ENCODE data around the gene SLC38A5. TPM values are rescaled to one million over a fixed set of nuclear protein-coding genes. Genes with fewer than 3 reads are reported as not detected.

SLC38A5 gene
- total RNA-seq (2022; extraction: Qiagen RNA extraction): 0.09 to 0.20 TPM (median 0.16 TPM) in 5 replicates

GRCh38 chrX:48470110-48470832, at the start of gene SLC38A5:
TSS of gene SLC38A5 (minus strand) at chrX:48470260. CDS start at chrX:48467924, 2,336 bp downstream.

GRCh38 chrX:48508400-48509244, 38.6 kb upstream of the SLC38A5 start, which contains the start of gene PORCN:
TSS of gene PORCN (plus strand) at chrX:48508992. CDS start at chrX:48509821, 829 bp downstream.

GRCh38 chrX:48475774-48476577, 5.9 kb upstream of the SLC38A5 start, which contains the start of gene FTSJ1:
TSS of gene FTSJ1 (plus strand) at chrX:48476199. CDS start at chrX:48478048, 1,849 bp downstream.

GRCh38 chrX:48411860-48412259, 58.2 kb downstream of the SLC38A5 start, which contains the start of gene SSX4B:
TSS of gene SSX4B (minus strand) at chrX:48411960. CDS start at chrX:48411372, 588 bp downstream.

Other genes with a start within 250 kb of the SLC38A5 start
- 0.09 TPM in 1 of 5 replicates, not detected in the others for gene SSX1, start 214.9 kb downstream of the SLC38A5 start, total RNA-seq (2022; extraction: Qiagen RNA extraction)
- gene SSX3, start 113.6 kb downstream of the SLC38A5 start, total RNA-seq (2022; extraction: Qiagen RNA extraction): not detected in 5 replicates
- not detected in 5 replicates for gene SSX4, start 86.7 kb downstream of the SLC38A5 start, total RNA-seq (2022; extraction: Qiagen RNA extraction)
- not detected in 5 replicates for gene SSX4B, start 58.3 kb downstream of the SLC38A5 start, total RNA-seq (2022; extraction: Qiagen RNA extraction)
- gene FTSJ1, start 5.9 kb upstream of the SLC38A5 start, total RNA-seq (2022; extraction: Qiagen RNA extraction): 68.4 to 73.6 TPM (median 70.8 TPM) in 5 replicates
- 15.2 to 16.7 TPM (median 16.0 TPM) in 5 replicates for gene PORCN, start 38.7 kb upstream of the SLC38A5 start, total RNA-seq (2022; extraction: Qiagen RNA extraction)
- 127 to 154 TPM (median 148 TPM) in 5 replicates for gene EBP, start 51.5 kb upstream of the SLC38A5 start, total RNA-seq (2022; extraction: Qiagen RNA extraction)
- 11.2 to 14.4 TPM (median 13.6 TPM) in 5 replicates for gene TBC1D25, start 69.5 kb upstream of the SLC38A5 start, total RNA-seq (2022; extraction: Qiagen RNA extraction)
- 337 to 558 TPM (median 385 TPM) in 5 replicates for gene RBM3, start 104.2 kb upstream of the SLC38A5 start, total RNA-seq (2022; extraction: Qiagen RNA extraction)
- gene WDR13, start 127.2 kb upstream of the SLC38A5 start, total RNA-seq (2022; extraction: Qiagen RNA extraction): 65.1 to 92.6 TPM (median 88.6 TPM) in 5 replicates
- gene WAS, start 213.5 kb upstream of the SLC38A5 start, total RNA-seq (2022; extraction: Qiagen RNA extraction): 0.22 to 0.52 TPM (median 0.32 TPM) in 5 replicates
- 21.8 to 24.6 TPM (median 23.0 TPM) in 5 replicates for gene SUV39H1, start 226.5 kb upstream of the SLC38A5 start, total RNA-seq (2022; extraction: Qiagen RNA extraction)